Prostate gland (tissue), 2 donors: Measurements from ENCODE around the gene TJP3. TPM values are rescaled to one million over a fixed set of nuclear protein-coding genes. Genes with fewer than 3 reads are reported as not detected.
A peak's percentile ranks its signal among the peaks of the same experiment; 100 is the strongest.

Experiments
- DNase-seq: peaks from one replicate; pipeline ENCODE4 v3.0.0-alpha.2; 2019; ENCODE audit warnings: low spot score
- H3K27ac ChIP-seq, 2 donors: fragments of 200-600 bp; sonication (generic); 2 replicates each; pipeline ENCODE4 v1.5.1; 2017 to 2019
- H3K27me3 ChIP-seq: fragments of 200-600 bp; sonication (generic); replicated peaks from 2 replicates; pipeline ENCODE4 v1.5.1; 2019; ENCODE audit not compliant: insufficient read depth
- H3K36me3 ChIP-seq, 2 donors: fragments of 200-600 bp; sonication (generic); 1 replicate in 1 of 2; 2 replicates in 1 of 2; pipeline versions ENCODE4 v1.5.1 to v1.8.1; 2017 to 2019
- H3K4me1 ChIP-seq: fragments of 200-600 bp; sonication (generic); replicated peaks from 2 replicates; pipeline ENCODE4 v1.5.1; 2019
- H3K4me3 ChIP-seq, 2 donors: fragments of 200-600 bp; sonication (generic); 2 replicates each; pipeline ENCODE4 v1.5.1; 2017 to 2019
- H3K9me3 ChIP-seq: fragments of 200-600 bp; sonication (generic); 2 replicates; pipeline ENCODE4 v1.5.1; 2017
- CTCF ChIP-seq, 4 experiments: fragments of 200-600 bp in 2 of 4; fragments of 450-650 bp in 2 of 4; sonication (generic) in 2 of 4; IDR thresholded peaks; 1 replicate in 3 of 4; 2 replicates in 1 of 4; pipeline ENCODE4 v1.5.1; 2016 to 2019; ENCODE audit warnings: antibody characterized with exemption in 4 of 4, mild to moderate bottlenecking in 2 of 4, moderate library complexity in 2 of 4
- POLR2A ChIP-seq: fragments of 450-650 bp; IDR thresholded peaks from one replicate; pipeline ENCODE4 v1.6.1; 2016; ENCODE audit warnings: antibody characterized with exemption, mild to moderate bottlenecking
- POLR2AphosphoS5 ChIP-seq: sonication (generic); formaldehyde crosslinking; IDR thresholded peaks from one replicate; pipeline ENCODE4 v1.6.1; 2017; ENCODE audit warnings: antibody characterized with exemption
- WGBS: methylation state at CpG from one replicate; pipeline ENCODE4 v1.1.5; 2018; 5-methylcytosine and 5-hydroxymethylcytosine counted together
- intact Hi-C: fragments of 100-400 bp; cut with DNase I; formaldehyde crosslinking; loops from one replicate; pipeline ENCODE4 v1.14.2; 2022
- total RNA-seq, 2 donors: library from RNA; depleted of rRNA; stranded (reverse); fragments of >200 nt; gene quantifications; one replicate each; pipeline ENCODE4 v1.1.0, GENCODE V29; 2016

TJP3 gene
- total RNA-seq, 2 donors from 2014 or later = 14.6 to 17.8 TPM

GRCh38 chr19:3698974-3699740 lies 9.0 kb upstream of the TJP3 start:
- Histone ChIP-seq H3K9me3 (no peaks in the 10 kb centered on the region), H3K36me3 (no peaks in the 10 kb centered on the region), H3K4me3 (peak overlapping the region; percentile 93 to 96), H3K27me3 (no peaks in the 10 kb centered on the region), H3K4me1 (no peaks in the 10 kb centered on the region), H3K27ac (peak overlapping the region; percentile 86)
- WGBS = 7% methylated on average over 34 of the region's 34 CpGs
- TF ChIP-seq POLR2A (peak; percentile 11), POLR2AphosphoS5 (peak; percentile 28), CTCF (IDR thresholded peaks at IDR 0.05) (no peak)
- intact Hi-C loops = loop anchor here (1.0 kb wide), 1 partner anchor 30 kb away; no protein-coding TSS in a partner anchor
- no peak for DNase-seq

- Histone ChIP-seq H3K9me3 (no peaks in the 10 kb centered on the region), H3K4me3 (peak overlapping the region; percentile 93 to 96), H3K4me1 (no peaks in the 10 kb centered on the region), H3K27me3 (no peaks in the 10 kb centered on the region), H3K36me3 (no peaks in the 10 kb centered on the region), H3K27ac (peak overlapping the region; percentile 86)
- intact Hi-C loops = loop anchor here (1.0 kb wide), 1 partner anchor 33 kb away; no protein-coding TSS in a partner anchor
- TF ChIP-seq POLR2A = no peak
- no peak for TF ChIP-seq POLR2AphosphoS5
- no peak for TF ChIP-seq CTCF (IDR thresholded peaks at IDR 0.05)
- no peak for DNase-seq
- WGBS = 2% methylated on average over 7 of the region's 43 CpGs
Observed at GRCh38 chr19:3699741-3700241, 8.4 kb upstream of the TJP3 start.

- peak within 1 kb of the TSS; percentile 93 to 96 for H3K4me3 ChIP-seq
- no peaks in the 10 kb centered on the region for H3K9me3 ChIP-seq
- DNase-seq = peak; percentile 84
- peak within 1 kb of the TSS; percentile 86 for H3K27ac ChIP-seq
- no peaks in the 10 kb centered on the region for H3K4me1 ChIP-seq
- 7% methylated on average over 35 of the region's 82 CpGs for WGBS
- H3K36me3 ChIP-seq = no peaks in the 10 kb centered on the region
- intact Hi-C loops = loop anchor here (1.0 kb wide), 1 partner anchor 34 kb away; no protein-coding TSS in a partner anchor
- TF ChIP-seq POLR2AphosphoS5 (peak; percentile 38), CTCF (IDR thresholded peaks at IDR 0.05) (peak; percentile 77 to 97 (median 88)), POLR2A (peak; percentile 29)
- H3K27me3 ChIP-seq = no peaks in the 10 kb centered on the region
Observed at GRCh38 chr19:3700242-3701032, 7.7 kb upstream of the TJP3 start, which contains the start of gene PIP5K1C. TSS of gene PIP5K1C (minus strand) at chr19:3700468. CDS start at chr19:3700390, 78 bp downstream.

GRCh38 chr19:3701200-3701599 lies 7.0 kb upstream of the TJP3 start:
- H3K4me1 ChIP-seq = no peaks in the 10 kb centered on the region

More at GRCh38 chr19:3701200-3701599, 7.0 kb upstream of the TJP3 start:
- no peak for DNase-seq
- Histone ChIP-seq H3K9me3 (no peaks in the 10 kb centered on the region), H3K36me3 (no peaks in the 10 kb centered on the region), H3K4me3 (no peak overlapping the region), H3K27me3 (no peaks in the 10 kb centered on the region), H3K27ac (no peak overlapping the region)
- TF ChIP-seq CTCF (IDR thresholded peaks at IDR 0.05) (no peak), POLR2AphosphoS5 (no peak), POLR2A (no peak)
- intact Hi-C loops = no loop called here
- 12% methylated on average over 1 of the region's 1 CpG for whole genome bisulfite sequencing
